Tibial nerve (tissue), 3 donors: ENCODE data around the gene VASP.

ENCODE experiments used
- EP300 ChIP-seq, 2 donors: sonication (generic); formaldehyde crosslinking; IDR thresholded peaks; one replicate each; pipeline ENCODE4 v1.6.1; 2017; ENCODE audit warnings: antibody characterized with exemption in 2 of 2, mild to moderate bottlenecking in 1 of 2
- POLR2A ChIP-seq, 2 donors: fragments of 450-650 bp; IDR thresholded peaks; one replicate each; pipeline ENCODE4 v1.6.1; 2017; ENCODE audit warnings: antibody characterized with exemption in 2 of 2, mild to moderate bottlenecking in 2 of 2, moderate library complexity in 2 of 2

- no peak for TF ChIP-seq POLR2A (IDR thresholded peaks at IDR 0.05)
- TF ChIP-seq EP300 (IDR thresholded peaks at IDR 0.05): no peak
Observed at GRCh38 chr19:45473367-45473681, 34.0 kb upstream of the VASP start.
